ENCODE measurements around the gene CKS1B. TPM values are rescaled to one million over a fixed set of nuclear protein-coding genes. Genes with fewer than 3 reads are reported as not detected.

CKS1B gene
- total and polyA plus RNA-seq, 9 of the 15 experiments (the other 6 are each of a cell fraction or from before 2014, with no cell fraction given): 215 to 1,103 (median 460) TPM

DNA sequence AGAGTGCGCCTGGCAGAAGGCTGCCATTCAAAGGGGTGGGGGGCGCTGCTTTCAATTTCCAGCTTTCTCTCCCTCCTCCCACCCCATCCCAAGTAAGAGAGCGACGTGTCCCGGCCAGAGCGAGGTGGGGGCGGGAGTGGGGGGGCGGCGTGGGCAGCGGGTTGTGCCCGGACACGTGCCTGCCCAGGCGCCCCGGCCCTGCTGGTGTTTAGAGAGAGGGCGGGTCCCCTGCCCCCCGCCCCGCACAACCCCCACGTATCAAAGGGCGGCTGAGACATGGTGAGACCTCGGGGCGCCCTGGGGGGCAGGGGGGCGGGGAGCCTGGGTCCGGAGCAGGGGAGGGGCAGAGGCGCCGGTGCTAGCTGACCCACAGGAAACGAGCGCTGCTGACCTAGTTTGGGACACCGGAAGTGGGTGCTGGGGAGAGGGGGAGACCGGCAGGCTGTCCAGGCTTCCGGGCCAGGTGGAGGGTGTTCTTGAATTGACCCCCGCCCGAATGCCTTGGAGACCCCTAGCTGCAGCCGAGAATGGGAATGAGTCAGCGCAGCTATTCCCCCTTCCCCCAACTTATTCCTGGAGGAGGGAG is 29.4 kb downstream of the CKS1B start (continued):
- TF ChIP-seq, protein P1, sequence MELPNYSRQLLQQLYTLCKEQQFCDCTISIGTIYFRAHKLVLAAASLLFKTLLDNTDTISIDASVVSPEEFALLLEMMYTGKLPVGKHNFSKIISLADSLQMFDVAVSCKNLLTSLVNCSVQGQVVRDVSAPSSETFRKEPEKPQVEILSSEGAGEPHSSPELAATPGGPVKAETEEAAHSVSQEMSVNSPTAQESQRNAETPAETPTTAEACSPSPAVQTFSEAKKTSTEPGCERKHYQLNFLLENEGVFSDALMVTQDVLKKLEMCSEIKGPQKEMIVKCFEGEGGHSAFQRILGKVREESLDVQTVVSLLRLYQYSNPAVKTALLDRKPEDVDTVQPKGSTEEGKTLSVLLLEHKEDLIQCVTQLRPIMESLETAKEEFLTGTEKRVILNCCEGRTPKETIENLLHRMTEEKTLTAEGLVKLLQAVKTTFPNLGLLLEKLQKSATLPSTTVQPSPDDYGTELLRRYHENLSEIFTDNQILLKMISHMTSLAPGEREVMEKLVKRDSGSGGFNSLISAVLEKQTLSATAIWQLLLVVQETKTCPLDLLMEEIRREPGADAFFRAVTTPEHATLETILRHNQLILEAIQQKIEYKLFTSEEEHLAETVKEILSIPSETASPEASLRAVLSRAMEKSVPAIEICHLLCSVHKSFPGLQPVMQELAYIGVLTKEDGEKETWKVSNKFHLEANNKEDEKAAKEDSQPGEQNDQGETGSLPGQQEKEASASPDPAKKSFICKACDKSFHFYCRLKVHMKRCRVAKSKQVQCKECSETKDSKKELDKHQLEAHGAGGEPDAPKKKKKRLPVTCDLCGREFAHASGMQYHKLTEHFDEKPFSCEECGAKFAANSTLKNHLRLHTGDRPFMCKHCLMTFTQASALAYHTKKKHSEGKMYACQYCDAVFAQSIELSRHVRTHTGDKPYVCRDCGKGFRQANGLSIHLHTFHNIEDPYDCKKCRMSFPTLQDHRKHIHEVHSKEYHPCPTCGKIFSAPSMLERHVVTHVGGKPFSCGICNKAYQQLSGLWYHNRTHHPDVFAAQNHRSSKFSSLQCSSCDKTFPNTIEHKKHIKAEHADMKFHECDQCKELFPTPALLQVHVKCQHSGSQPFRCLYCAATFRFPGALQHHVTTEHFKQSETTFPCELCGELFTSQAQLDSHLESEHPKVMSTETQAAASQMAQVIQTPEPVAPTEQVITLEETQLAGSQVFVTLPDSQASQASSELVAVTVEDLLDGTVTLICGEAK (IDR thresholded peaks at IDR 0.05): peak; percentile 82
- TF ChIP-seq, protein P1 (CRISPR knock-in tag; IDR thresholded peaks at IDR 0.05): no peak
- TF ChIP-seq GATAD2B (IDR thresholded peaks at IDR 0.05; ENCODE audit: borderline replicate concordance) (0 out of 2 replicates have a peak, but pooled peaks have one; percentile 50), ZNF23 (CRISPR knock-in tag; IDR thresholded peaks at IDR 0.05) (no peak), ZBTB7A (IDR thresholded peaks at IDR 0.05; ENCODE audit: borderline replicate concordance, control insufficient read depth, low read depth, low read length) (peak; percentile 87; the same call in 1 of the 2 replicates), DNMT1 (IDR thresholded peaks at IDR 0.05) (no peak), LCOR (CRISPR knock-in tag; IDR thresholded peaks at IDR 0.05) (no peak), SMARCA4 (IDR thresholded peaks at IDR 0.05) (no peak), E2F3 (CRISPR knock-in tag; IDR thresholded peaks at IDR 0.05) (no peak), SMARCC2 (IDR thresholded peaks at IDR 0.05; ENCODE audit: low read depth) (no peak), CHCHD3 (CRISPR knock-in tag; IDR thresholded peaks at IDR 0.05) (no peak), PHB2 (IDR thresholded peaks at IDR 0.05; ENCODE audit: low read depth) (no peak), NFE2 (IDR thresholded peaks at IDR 0.05; ENCODE audit: low read depth) (peak; percentile 60), PHF21A (IDR thresholded peaks at IDR 0.05; ENCODE audit: borderline replicate concordance, low read depth) (peak; percentile 77; the same call in 1 of the 2 replicates), CHD1 (IDR thresholded peaks at IDR 0.05; ENCODE audit: low read length) (no peak), ZSCAN29 (IDR thresholded peaks at IDR 0.05) (no peak), SMARCA5 (IDR thresholded peaks at IDR 0.05) (no peak)
- TF ChIP-seq, protein P2, sequence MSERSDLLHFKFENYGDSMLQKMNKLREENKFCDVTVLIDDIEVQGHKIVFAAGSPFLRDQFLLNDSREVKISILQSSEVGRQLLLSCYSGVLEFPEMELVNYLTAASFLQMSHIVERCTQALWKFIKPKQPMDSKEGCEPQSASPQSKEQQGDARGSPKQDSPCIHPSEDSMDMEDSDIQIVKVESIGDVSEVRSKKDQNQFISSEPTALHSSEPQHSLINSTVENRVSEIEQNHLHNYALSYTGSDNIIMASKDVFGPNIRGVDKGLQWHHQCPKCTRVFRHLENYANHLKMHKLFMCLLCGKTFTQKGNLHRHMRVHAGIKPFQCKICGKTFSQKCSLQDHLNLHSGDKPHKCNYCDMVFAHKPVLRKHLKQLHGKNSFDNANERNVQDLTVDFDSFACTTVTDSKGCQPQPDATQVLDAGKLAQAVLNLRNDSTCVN (CRISPR knock-in tag; IDR thresholded peaks at IDR 0.05): no peak
- TF ChIP-seq, protein P3, sequence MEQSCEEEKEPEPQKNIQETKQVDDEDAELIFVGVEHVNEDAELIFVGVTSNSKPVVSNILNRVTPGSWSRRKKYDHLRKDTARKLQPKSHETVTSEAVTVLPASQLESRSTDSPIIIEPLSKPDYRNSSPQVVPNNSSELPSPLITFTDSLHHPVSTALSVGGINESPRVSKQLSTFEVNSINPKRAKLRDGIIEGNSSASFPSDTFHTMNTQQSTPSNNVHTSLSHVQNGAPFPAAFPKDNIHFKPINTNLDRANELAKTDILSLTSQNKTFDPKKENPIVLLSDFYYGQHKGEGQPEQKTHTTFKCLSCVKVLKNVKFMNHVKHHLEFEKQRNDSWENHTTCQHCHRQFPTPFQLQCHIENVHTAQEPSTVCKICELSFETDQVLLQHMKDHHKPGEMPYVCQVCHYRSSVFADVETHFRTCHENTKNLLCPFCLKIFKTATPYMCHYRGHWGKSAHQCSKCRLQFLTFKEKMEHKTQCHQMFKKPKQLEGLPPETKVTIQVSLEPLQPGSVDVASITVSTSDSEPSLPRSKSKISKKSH (CRISPR knock-in tag; IDR thresholded peaks at IDR 0.05): no peak
